HepG2 (cell line): ENCODE results near the gene DUSP16. TPM values are rescaled to one million over a fixed set of nuclear protein-coding genes. Genes with fewer than 3 reads are reported as not detected.

Experiments
- ATAC-seq: fragments of 200-7000 bp; cut with Tn5 transposase; 3 replicates; pipeline ENCODE4 v1.9.1; 2020; ENCODE audit warnings: mild to moderate bottlenecking, moderate library complexity
- BruUV-seq: library from RNA; stranded (reverse); fragments of 400-500 nt; replicated peaks from 2 replicates; lab custom pipeline; 2021; lab: Mats Ljungman, UMichigan
- CTCF ChIA-PET: fragments of 300-600 bp; formaldehyde crosslinking; extraction: SDS; loops from one replicate; lab custom pipeline; 2021; ENCODE audit warnings: low total read pairs, inconsistent platforms, low intra/inter-chr PET ratio; lab: Yijun Ruan, JAX
- POLR2A ChIA-PET: fragments of 350-600 bp; sonication (Branson Sonifier 250); formaldehyde crosslinking; loops from one replicate; lab custom pipeline; 2020; ENCODE audit warnings: antibody characterized with exemption, inconsistent platforms; lab: Yijun Ruan, JAX
- DNase-seq: peaks from one replicate; pipeline ENCODE4 v3.0.0-alpha.2; 2015; ENCODE audit warnings: low spot score
- FAIRE-seq: peaks from 3 replicates; lab custom pipeline; 2011; peaks lifted over from hg19 to GRCh38; lab: Jason Lieb, UNC
- H2AFZ ChIP-seq: one replicate; pipeline ENCODE4 v1.6.1; 2011; ENCODE audit warnings: low read length, inconsistent platforms
- H3K27ac ChIP-seq: fragments of 300-600 bp; 3 replicates; pipeline ENCODE4 v1.8.0; 2011; ENCODE audit warnings: mixed run types, mild to moderate bottlenecking, mixed read lengths, low read length, inconsistent platforms; ENCODE audit not compliant: insufficient read depth; ENCODE audit errors: extremely low read length
- H3K27me3 ChIP-seq, 2 experiments: fragments of 200-600 bp in 1 of 2; 2 replicates in 1 of 2; 3 replicates in 1 of 2; pipeline versions ENCODE4 v1.6.0 to v1.8.0; 2011; ENCODE audit warnings: low read length in 2 of 2, mild to moderate bottlenecking in 2 of 2, moderate library complexity in 2 of 2, inconsistent platforms in 1 of 2; ENCODE audit not compliant: insufficient read depth in 2 of 2, control insufficient read depth in 1 of 2
- H3K36me3 ChIP-seq, 2 experiments: fragments of 200-600 bp in 1 of 2; replicated peaks in 1 of 2; 2 replicates in 1 of 2; 3 replicates in 1 of 2; pipeline versions ENCODE4 v1.5.1 to v1.8.0; 2011; ENCODE audit warnings: low read length in 2 of 2, inconsistent platforms in 1 of 2; ENCODE audit not compliant: insufficient read depth in 2 of 2, control insufficient read depth in 1 of 2
- H3K4me1 ChIP-seq: 2 replicates; pipeline ENCODE4 v1.5.1; 2012; ENCODE audit warnings: low read length, inconsistent platforms; ENCODE audit not compliant: insufficient read depth
- H3K4me2 ChIP-seq: 2 replicates; pipeline ENCODE4 v1.6.0; 2011; ENCODE audit warnings: low read depth, low read length, inconsistent platforms
- H3K4me3 ChIP-seq, 3 experiments: fragments of 200-600 bp in 1 of 3; sonication (generic), shearing (Covaris generic) in 1 of 3; replicated peaks in 1 of 3; 2 replicates each; pipeline ENCODE4 v1.5.1; 2011 to 2016; ENCODE audit warnings: low read length in 3 of 3, inconsistent platforms in 2 of 3, low read depth in 2 of 3, mild to moderate bottlenecking in 2 of 3, control low read depth in 1 of 3, mixed read lengths in 1 of 3; ENCODE audit not compliant: insufficient read depth in 1 of 3
- H3K79me2 ChIP-seq: one replicate; pipeline ENCODE4 v1.6.1; 2011; ENCODE audit warnings: low read length, inconsistent platforms; ENCODE audit not compliant: insufficient read depth
- H3K9ac ChIP-seq: 2 replicates; pipeline ENCODE4 v1.6.0; 2011; ENCODE audit warnings: mild to moderate bottlenecking, low read depth, low read length, inconsistent platforms; ENCODE audit not compliant: insufficient read depth
- H3K9me3 ChIP-seq: 2 replicates; pipeline ENCODE4 v1.5.1; 2012; ENCODE audit warnings: mild to moderate bottlenecking, low read length
- H4K20me1 ChIP-seq: 2 replicates; pipeline ENCODE4 v1.6.0; 2011; ENCODE audit warnings: inconsistent platforms, mild to moderate bottlenecking, low read length, moderate library complexity; ENCODE audit not compliant: insufficient read depth
- ATF1 ChIP-seq: IDR thresholded peaks from 2 replicates; pipeline ENCODE4 v1.6.1; 2016; ENCODE audit warnings: mild to moderate bottlenecking, control low read depth
- HOXA3 ChIP-seq: sonication (generic); formaldehyde crosslinking; IDR thresholded peaks from 2 replicates; pipeline ENCODE4 v1.5.0; 2020; ENCODE audit warnings: missing genetic modification reagents
- RBM22 ChIP-seq: fragments of 200-400 bp; formaldehyde crosslinking; optimal IDR thresholded peaks from 2 replicates; pipeline ENCODE3; 2017; ENCODE audit warnings: mild to moderate bottlenecking, low read length, moderate library complexity
- RFX1 ChIP-seq: fragments of 450-650 bp; IDR thresholded peaks from 2 replicates; pipeline ENCODE4 v1.6.1; 2017
- RFX5 ChIP-seq: IDR thresholded peaks from 2 replicates; pipeline ENCODE4 v1.6.1; 2011; ENCODE audit warnings: low read depth, low read length, improper control_type of control experiment
- ZNF251 ChIP-seq: sonication (generic); formaldehyde crosslinking; IDR thresholded peaks from 2 replicates; pipeline ENCODE4 v1.9.0; 2021; ENCODE audit warnings: mild to moderate bottlenecking, missing genetic modification reagents
- ZNF558 ChIP-seq: sonication (generic); formaldehyde crosslinking; IDR thresholded peaks from 2 replicates; pipeline ENCODE4 v1.9.0; 2022; ENCODE audit warnings: mild to moderate bottlenecking, missing genetic modification reagents, borderline replicate concordance
- WGBS: methylation state at CpG from one replicate; pipeline ENCODE4 v1.1.6; 2017; ENCODE audit warnings: low lambda C conversion rate; 5-methylcytosine and 5-hydroxymethylcytosine counted together
- in situ Hi-C: cut with HindIII; loops from 2 replicates; pipeline ENCODE4 v1.10.0; 2017; ENCODE audit warnings: low pct_unique_long_range_greater_than_20kb; ENCODE audit not compliant: extremely low pct_ligation_motif_present
- intact Hi-C: fragments of 100-400 bp; cut with micrococcal nuclease; formaldehyde crosslinking; loops from one replicate; pipeline ENCODE4 v1.10.0; 2022; ENCODE audit not compliant: unreplicated experiment
- polyA plus RNA-seq, 8 experiments: library from polyadenylated mRNA; depleted of rRNA in 3 of 8; stranded (reverse) in 7 of 8; unstranded in 1 of 8; fragments of >200 nt; fragmentation: Illumina TruSeq in 4 of 8; extraction: Trizol in 4 of 8; gene quantifications; 2 replicates each; pipeline versions ENCODE4 v1.2.1 to v1.2.3, GENCODE V29; 2011 to 2016; ENCODE audit warnings: low read depth in 4 of 8, missing spikeins in 1 of 8, mixed read lengths in 1 of 8; ENCODE audit not compliant: insufficient read depth in 1 of 8
- total RNA-seq, 5 experiments: library from RNA; depleted of rRNA; stranded (reverse); fragments of >200 nt; fragmentation: Illumina TruSeq; extraction: Trizol; gene quantifications; 2 replicates each; pipeline ENCODE4 v1.2.3, GENCODE V29; 2016; ENCODE audit warnings: low read depth in 1 of 5
- TF ChIP-seq, protein P1 (sequence below): sonication (generic); formaldehyde crosslinking; IDR thresholded peaks from 2 replicates; pipeline ENCODE4 v1.4.0; 2020; ENCODE audit warnings: mild to moderate bottlenecking, missing genetic modification reagents

DUSP16 gene
- total and polyA plus RNA-seq, 2 of the 13 experiments (the other 11 are each of a cell fraction or from before 2014, with no cell fraction given) = 45.7 to 46.6 TPM

DNA sequence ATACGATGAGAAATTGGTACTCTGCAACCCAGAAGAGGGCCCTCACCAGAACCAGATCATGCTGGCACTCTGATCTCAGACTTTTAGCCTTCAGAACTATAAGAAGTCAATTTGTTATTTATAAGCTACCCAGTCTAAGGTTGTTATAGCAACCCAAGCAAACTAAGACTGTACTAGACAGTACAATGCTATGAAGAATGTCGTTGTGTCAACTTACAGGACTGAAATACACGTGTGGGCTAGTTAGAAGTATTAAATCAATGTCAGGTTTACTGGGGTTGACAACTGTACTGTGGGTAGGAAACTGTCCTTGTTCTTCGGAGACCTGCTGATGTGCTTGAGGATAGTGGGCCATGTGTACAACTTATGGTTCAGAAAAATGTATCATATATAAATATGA lies 19.7 kb downstream of the DUSP16 start:
- in situ Hi-C loops = no loop called here
- Histone ChIP-seq H2AFZ (no peak overlapping the region), H3K27ac (peak overlapping the region; percentile 26), H3K4me3 (no peak overlapping the region), H3K36me3 (peaks cover 0 to 10% of the 10 kb centered on the region in 2 experiments; a peak in 4 of 5 replicates), H3K4me2 (no peak overlapping the region), H3K9ac (no peak overlapping the region), H3K27me3 (no peaks in the 10 kb centered on the region), H3K79me2 (peaks cover 83% of the 10 kb centered on the region), H3K9me3 (no peaks in the 10 kb centered on the region), H3K4me1 (peaks cover 55% of the 10 kb centered on the region), H4K20me1 (no peaks in the 10 kb centered on the region; the same call in 1 of the 2 replicates)
- intact Hi-C loops = no loop called here
- 96% methylated on average over 4 of the region's 4 CpGs for WGBS
- TF ChIP-seq, protein P1, sequence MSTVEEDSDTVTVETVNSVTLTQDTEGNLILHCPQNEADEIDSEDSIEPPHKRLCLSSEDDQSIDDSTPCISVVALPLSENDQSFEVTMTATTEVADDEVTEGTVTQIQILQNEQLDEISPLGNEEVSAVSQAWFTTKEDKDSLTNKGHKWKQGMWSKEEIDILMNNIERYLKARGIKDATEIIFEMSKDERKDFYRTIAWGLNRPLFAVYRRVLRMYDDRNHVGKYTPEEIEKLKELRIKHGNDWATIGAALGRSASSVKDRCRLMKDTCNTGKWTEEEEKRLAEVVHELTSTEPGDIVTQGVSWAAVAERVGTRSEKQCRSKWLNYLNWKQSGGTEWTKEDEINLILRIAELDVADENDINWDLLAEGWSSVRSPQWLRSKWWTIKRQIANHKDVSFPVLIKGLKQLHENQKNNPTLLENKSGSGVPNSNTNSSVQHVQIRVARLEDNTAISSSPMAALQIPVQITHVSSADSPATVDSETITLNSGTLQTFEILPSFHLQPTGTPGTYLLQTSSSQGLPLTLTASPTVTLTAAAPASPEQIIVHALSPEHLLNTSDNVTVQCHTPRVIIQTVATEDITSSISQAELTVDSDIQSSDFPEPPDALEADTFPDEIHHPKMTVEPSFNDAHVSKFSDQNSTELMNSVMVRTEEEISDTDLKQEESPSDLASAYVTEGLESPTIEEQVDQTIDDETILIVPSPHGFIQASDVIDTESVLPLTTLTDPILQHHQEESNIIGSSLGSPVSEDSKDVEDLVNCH = no peak
- TF ChIP-seq RFX1 = peak; percentile 24; the same call in 1 of the 2 replicates
- POLR2A ChIA-PET = no interaction called here
- CTCF ChIA-PET = no interaction called here
- no TSS peak for BruUV-seq
- DNase-seq (no peak), ATAC-seq (no peak), FAIRE-seq (no peak)

DNA sequence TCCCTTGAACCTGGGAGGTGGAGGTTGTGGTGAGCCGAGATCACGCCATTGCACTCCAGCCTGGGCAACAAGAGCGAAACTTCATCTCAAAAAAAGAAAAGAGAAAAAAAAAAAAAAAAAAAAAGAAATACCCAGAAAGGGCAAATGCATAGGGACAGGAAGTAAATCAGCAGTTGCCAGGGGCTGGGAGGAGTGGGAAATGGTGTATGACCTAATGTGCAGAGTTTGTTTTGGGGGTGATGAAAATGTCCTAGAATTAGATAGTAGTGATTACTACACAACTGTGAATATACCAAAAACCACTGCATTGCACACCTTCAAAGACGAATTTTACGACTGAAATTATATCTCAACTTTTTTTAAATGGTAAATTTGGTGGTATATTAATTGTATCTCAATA lies 20.4 kb downstream of the DUSP16 start:
- Histone ChIP-seq H3K9ac (no peak overlapping the region), H3K79me2 (peaks cover 83% of the 10 kb centered on the region), H3K36me3 (peaks cover 0 to 10% of the 10 kb centered on the region in 2 experiments; a peak in 4 of 5 replicates), H2AFZ (no peak overlapping the region), H3K4me2 (no peak overlapping the region), H3K4me1 (peaks cover 48% of the 10 kb centered on the region), H3K4me3 (no peak overlapping the region), H3K9me3 (no peaks in the 10 kb centered on the region), H3K27me3 (no peaks in the 10 kb centered on the region), H3K27ac (no peak overlapping the region), H4K20me1 (no peaks in the 10 kb centered on the region; the same call in 1 of the 2 replicates)
- no TSS peak for BruUV-seq
- intact Hi-C loops (no loop called here), in situ Hi-C loops (no loop called here)
- DNase-seq (no peak), ATAC-seq (no peak), FAIRE-seq (no peak)
- ChIA-PET POLR2A (no interaction called here), CTCF (no interaction called here)
- WGBS = 97% methylated on average over 5 of the region's 5 CpGs
- TF ChIP-seq ZNF251 (CRISPR knock-in tag) = no peak
- TF ChIP-seq HOXA3 = no peak
- TF ChIP-seq RFX5 = peak; percentile 55; the same call in 1 of the 2 replicates
- TF ChIP-seq ATF1 (CRISPR knock-in tag) = no peak
- TF ChIP-seq ZNF558 (CRISPR knock-in tag) = no peak
- TF ChIP-seq RBM22 = peak; percentile 25
